Measurements from ENCODE around the gene RPL39L.

RPL39L gene

GRCh38 chr3:187082758-187083375 lies 56.4 kb downstream of the RPL39L start:
- TF ChIP-seq YY1 (IDR thresholded peaks at IDR 0.05; ENCODE audit: low read depth) (no peak), RAD21 (IDR thresholded peaks at IDR 0.05; ENCODE audit: low read depth) (no peak), REST (IDR thresholded peaks at IDR 0.05; ENCODE audit: low read depth) (no peak), EGR1 (IDR thresholded peaks at IDR 0.05) (no peak), NFIC (IDR thresholded peaks at IDR 0.05) (no peak), FOXM1 (IDR thresholded peaks at IDR 0.05; ENCODE audit: borderline replicate concordance, low read depth) (no peak), CREB1 (IDR thresholded peaks at IDR 0.05; ENCODE audit: low read depth) (no peak), CEBPB (IDR thresholded peaks at IDR 0.05) (no peak)
- TF ChIP-seq, protein P1, sequence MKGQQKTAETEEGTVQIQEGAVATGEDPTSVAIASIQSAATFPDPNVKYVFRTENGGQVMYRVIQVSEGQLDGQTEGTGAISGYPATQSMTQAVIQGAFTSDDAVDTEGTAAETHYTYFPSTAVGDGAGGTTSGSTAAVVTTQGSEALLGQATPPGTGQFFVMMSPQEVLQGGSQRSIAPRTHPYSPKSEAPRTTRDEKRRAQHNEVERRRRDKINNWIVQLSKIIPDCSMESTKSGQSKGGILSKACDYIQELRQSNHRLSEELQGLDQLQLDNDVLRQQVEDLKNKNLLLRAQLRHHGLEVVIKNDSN (IDR thresholded peaks at IDR 0.05), result no peak

DNA sequence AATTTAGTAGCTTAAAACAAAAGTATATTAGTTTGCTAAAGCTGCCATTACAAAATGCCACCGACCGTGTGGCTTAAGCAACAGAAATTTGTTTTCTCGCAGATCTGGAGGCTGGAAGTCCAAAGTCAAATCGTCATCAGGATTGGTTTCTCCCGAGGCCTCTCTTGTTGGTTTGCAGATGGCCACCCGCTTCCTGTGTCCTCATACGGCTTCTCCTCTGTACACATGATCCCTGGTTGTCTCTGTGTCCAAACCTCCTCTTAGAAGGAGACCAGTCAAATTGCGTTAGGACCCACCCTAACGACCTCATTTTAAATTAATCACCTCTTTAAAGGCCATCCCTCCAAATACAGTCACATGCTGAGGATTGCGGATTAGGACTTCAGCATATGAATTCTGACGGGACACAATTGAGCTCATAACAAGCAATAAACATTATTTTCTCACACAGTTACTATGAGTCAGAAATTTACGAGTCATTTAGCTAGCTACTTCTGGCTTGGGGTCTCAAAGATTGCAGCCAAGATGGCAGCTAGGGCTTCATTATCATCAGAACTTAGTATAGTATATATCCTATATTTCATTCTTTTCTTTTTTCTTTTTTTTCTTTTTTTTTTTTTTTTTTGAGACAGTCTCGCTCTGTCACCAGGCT lies 58.4 kb downstream of the RPL39L start:
- TF ChIP-seq CEBPB (IDR thresholded peaks at IDR 0.05) (no peak), EP300 (IDR thresholded peaks at IDR 0.05; ENCODE audit: borderline replicate concordance) (no peak), TEAD4 (IDR thresholded peaks at IDR 0.05) (no peak), TCF12 (IDR thresholded peaks at IDR 0.05; ENCODE audit: low read depth) (no peak), NFIC (IDR thresholded peaks at IDR 0.05) (no peak), YY1 (IDR thresholded peaks at IDR 0.05; ENCODE audit: low read depth) (no peak), REST (IDR thresholded peaks at IDR 0.05; ENCODE audit: low read depth) (no peak), TAF1 (IDR thresholded peaks at IDR 0.05; ENCODE audit: low read depth) (no peak), RAD21 (IDR thresholded peaks at IDR 0.05; ENCODE audit: low read depth) (no peak)

GRCh38 chr3:187079090-187080022 lies 59.9 kb downstream of the RPL39L start:
- TF ChIP-seq TEAD4 (IDR thresholded peaks at IDR 0.05) (no peak), NFIC (IDR thresholded peaks at IDR 0.05) (no peak), EP300 (IDR thresholded peaks at IDR 0.05; ENCODE audit: borderline replicate concordance) (no peak), TCF12 (IDR thresholded peaks at IDR 0.05; ENCODE audit: low read depth) (no peak)
- TF ChIP-seq, protein P1 (IDR thresholded peaks at IDR 0.05), result no peak

GRCh38 chr3:187077537-187077936 lies 61.8 kb downstream of the RPL39L start:
- TF ChIP-seq RAD21 (IDR thresholded peaks at IDR 0.05; ENCODE audit: low read depth), result no peak
- no peak for TF ChIP-seq TEAD4 (IDR thresholded peaks at IDR 0.05)
- TF ChIP-seq TAF1 (IDR thresholded peaks at IDR 0.05; ENCODE audit: low read depth), result no peak
- no peak for TF ChIP-seq YY1 (IDR thresholded peaks at IDR 0.05; ENCODE audit: low read depth)
- TF ChIP-seq EP300 (IDR thresholded peaks at IDR 0.05; ENCODE audit: borderline replicate concordance), result no peak
- no peak for TF ChIP-seq REST (IDR thresholded peaks at IDR 0.05; ENCODE audit: low read depth)
- TF ChIP-seq FOXM1 (IDR thresholded peaks at IDR 0.05; ENCODE audit: borderline replicate concordance, low read depth), result no peak
- no peak for TF ChIP-seq ZBTB7A (IDR thresholded peaks at IDR 0.05; ENCODE audit: low read depth)
- TF ChIP-seq, protein P1 (IDR thresholded peaks at IDR 0.05), result no peak
- no peak for TF ChIP-seq EGR1 (IDR thresholded peaks at IDR 0.05)
- no peak for TF ChIP-seq NFIC (IDR thresholded peaks at IDR 0.05)
- no peak for TF ChIP-seq TCF12 (IDR thresholded peaks at IDR 0.05; ENCODE audit: low read depth)
- TF ChIP-seq CREB1 (IDR thresholded peaks at IDR 0.05; ENCODE audit: low read depth), result no peak
- TF ChIP-seq, protein P2, sequence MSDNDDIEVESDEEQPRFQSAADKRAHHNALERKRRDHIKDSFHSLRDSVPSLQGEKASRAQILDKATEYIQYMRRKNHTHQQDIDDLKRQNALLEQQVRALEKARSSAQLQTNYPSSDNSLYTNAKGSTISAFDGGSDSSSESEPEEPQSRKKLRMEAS (IDR thresholded peaks at IDR 0.05), result no peak
- TF ChIP-seq CEBPB (IDR thresholded peaks at IDR 0.05), result no peak
